Colonic mucosa (tissue), 4 donors: ENCODE results near the gene GNAI2. TPM values are rescaled to one million over a fixed set of nuclear protein-coding genes. Genes with fewer than 3 reads are reported as not detected.

Source experiments
- DNase-seq: peaks from one replicate; pipeline ENCODE4 v3.0.0-alpha.2; 2020
- H3K27ac ChIP-seq: fragments of 200-600 bp; one replicate; pipeline ENCODE4 v1.8.0; 2021
- H3K27me3 ChIP-seq: fragments of 200-600 bp; one replicate; pipeline ENCODE4 v1.8.0; 2021
- H3K36me3 ChIP-seq: fragments of 200-600 bp; one replicate; pipeline ENCODE4 v1.8.0; 2021
- H3K4me1 ChIP-seq: fragments of 200-600 bp; one replicate; pipeline ENCODE4 v1.8.0; 2021; ENCODE audit warnings: mild to moderate bottlenecking
- H3K4me3 ChIP-seq: fragments of 200-600 bp; one replicate; pipeline ENCODE4 v1.8.0; 2021
- H3K9ac ChIP-seq, 2 donors: one replicate each; pipeline ENCODE4 v1.7.0; 2013; ENCODE audit warnings: control low read depth in 2 of 2, low read depth in 2 of 2, low read length in 2 of 2
- H3K9me3 ChIP-seq: fragments of 200-600 bp; one replicate; pipeline ENCODE4 v1.8.0; 2021
- CTCF ChIP-seq: fragments of 200-600 bp; IDR thresholded peaks from one replicate; pipeline ENCODE4 v1.8.0; 2022; ENCODE audit warnings: antibody characterized with exemption, mild to moderate bottlenecking
- intact Hi-C: fragments of 100-400 bp; cut with DNase I; formaldehyde crosslinking; loops from one replicate; pipeline ENCODE4 v1.14.1; 2022
- total RNA-seq, 2 donors: library from RNA; stranded (reverse); fragmentation: NEBNext Ultra II Directional in 1 of 2; extraction: Animal tissue kit (Norgen Biotek cat#: 25700) in 1 of 2; gene quantifications; one replicate each; pipeline ENCODE4 v1.2.1, GENCODE V29; 2021
- donor health status: healthy.
- donor health status: DM: no; HTN: no; CAD: no.
- donor health status: DM: no; HTN: no; CAD: no.

GNAI2 gene
- total RNA-seq, 2 donors from 2014 or later = 48.7 to 77.4 TPM

DNA sequence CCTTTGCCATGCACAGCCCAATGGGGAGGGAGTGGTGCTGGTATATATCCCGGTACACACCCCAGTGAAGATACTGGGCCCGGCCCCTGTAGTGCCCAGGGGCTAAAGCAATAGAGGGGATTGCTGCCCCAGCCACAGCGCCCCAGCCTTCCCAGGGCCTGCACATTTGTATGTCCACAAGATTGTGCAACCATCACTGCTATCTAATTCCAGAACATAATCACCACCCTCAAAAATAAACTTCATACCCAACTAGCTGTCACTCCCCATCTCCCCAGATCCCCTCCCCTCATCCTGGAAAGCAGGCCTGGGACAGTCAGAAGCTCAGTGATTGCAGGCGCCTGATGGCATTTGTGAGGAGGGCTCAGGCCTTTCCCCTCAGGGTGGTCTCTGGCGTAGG, 13.5 kb downstream of the GNAI2 start:
- Histone ChIP-seq H3K4me1 (peaks cover 14% of the 10 kb centered on the region), H3K27ac (no peak overlapping the region), H3K9ac (no peak overlapping the region), H3K36me3 (no peaks in the 10 kb centered on the region), H3K4me3 (no peak overlapping the region), H3K27me3 (no peaks in the 10 kb centered on the region), H3K9me3 (no peaks in the 10 kb centered on the region)
- intact Hi-C loops = no loop called here
- DNase-seq = no peak
- TF ChIP-seq CTCF = no peak

GRCh38 chr3:50250514-50250913, 14.5 kb downstream of the GNAI2 start:
- Histone ChIP-seq H3K4me3 (no peak overlapping the region), H3K27me3 (no peaks in the 10 kb centered on the region), H3K4me1 (peaks cover 9% of the 10 kb centered on the region), H3K36me3 (no peaks in the 10 kb centered on the region), H3K9me3 (no peaks in the 10 kb centered on the region), H3K9ac (no peak overlapping the region), H3K27ac (no peak overlapping the region)
- DNase-seq = no peak
- intact Hi-C loops = no loop called here
- no peak for TF ChIP-seq CTCF

DNA sequence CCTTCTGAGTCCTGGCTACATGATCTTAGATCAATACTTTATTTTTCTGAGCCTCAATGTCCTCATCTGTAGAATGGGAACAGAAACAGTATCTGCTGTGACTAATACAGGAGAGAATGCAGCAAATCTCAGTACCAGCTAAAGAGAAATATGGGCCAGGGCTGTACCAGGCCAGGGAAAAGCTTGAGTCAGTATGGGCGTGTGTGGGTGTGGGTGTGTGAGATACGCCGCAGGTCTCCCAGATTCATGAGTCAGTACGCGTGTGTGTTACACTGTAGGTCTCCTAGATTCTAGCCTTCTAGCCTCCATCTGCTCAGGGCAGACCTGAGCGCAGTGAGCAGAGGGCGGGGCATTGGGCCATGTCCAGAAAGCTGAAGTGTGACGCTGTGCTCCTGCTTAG, 15.2 kb downstream of the GNAI2 start:
- Histone ChIP-seq H3K4me1 (peaks cover 4% of the 10 kb centered on the region), H3K27me3 (no peaks in the 10 kb centered on the region), H3K36me3 (peaks cover 2% of the 10 kb centered on the region), H3K9me3 (no peaks in the 10 kb centered on the region), H3K27ac (no peak overlapping the region), H3K9ac (no peak overlapping the region), H3K4me3 (no peak overlapping the region)
- intact Hi-C loops = no loop called here
- DNase-seq = no peak
- no peak for TF ChIP-seq CTCF

DNA sequence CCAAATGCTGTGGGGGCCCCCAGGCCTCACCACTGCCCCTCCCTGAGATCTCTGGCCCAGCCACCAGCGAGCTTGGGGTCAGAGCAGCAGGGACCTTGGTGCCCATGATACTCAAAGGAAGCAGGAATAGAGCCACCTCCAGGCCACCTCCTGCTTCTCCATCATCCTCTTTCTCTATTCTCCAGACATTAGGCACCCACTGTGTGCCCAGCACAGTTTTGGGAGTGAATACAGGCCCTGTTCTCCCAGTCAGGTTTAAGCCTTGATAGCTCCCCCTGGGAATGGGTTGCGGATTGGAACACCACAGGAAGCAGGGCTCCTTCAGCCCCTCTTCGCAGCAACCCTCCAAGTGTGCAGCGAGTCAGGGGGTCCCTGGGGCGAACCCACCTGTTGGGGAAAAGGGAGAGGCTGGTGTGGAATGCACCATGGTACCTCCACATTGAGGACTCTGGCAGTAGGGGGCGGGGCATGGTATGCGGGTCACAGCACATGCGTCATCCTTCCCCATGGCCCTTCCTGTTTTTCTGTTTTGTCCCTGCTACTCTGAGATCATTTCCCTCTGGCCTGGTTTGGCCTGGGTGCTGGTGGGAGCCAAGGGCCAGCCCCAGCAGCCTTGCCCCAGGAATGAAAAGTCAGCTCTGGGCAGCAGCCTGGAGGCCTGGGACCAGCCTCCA, 18.7 kb downstream of the GNAI2 start:
- H3K27me3 ChIP-seq = no peaks in the 10 kb centered on the region
- H3K36me3 ChIP-seq = peaks cover 8% of the 10 kb centered on the region
- no peak for TF ChIP-seq CTCF
- H3K9me3 ChIP-seq = no peaks in the 10 kb centered on the region
- no peak for DNase-seq
- H3K27ac ChIP-seq = peak overlapping the region; percentile 33
- intact Hi-C loops = no loop called here
- no peak overlapping the region for H3K9ac ChIP-seq
- H3K4me3 ChIP-seq = no peak overlapping the region
- H3K4me1 ChIP-seq = peaks cover 3% of the 10 kb centered on the region

DNA sequence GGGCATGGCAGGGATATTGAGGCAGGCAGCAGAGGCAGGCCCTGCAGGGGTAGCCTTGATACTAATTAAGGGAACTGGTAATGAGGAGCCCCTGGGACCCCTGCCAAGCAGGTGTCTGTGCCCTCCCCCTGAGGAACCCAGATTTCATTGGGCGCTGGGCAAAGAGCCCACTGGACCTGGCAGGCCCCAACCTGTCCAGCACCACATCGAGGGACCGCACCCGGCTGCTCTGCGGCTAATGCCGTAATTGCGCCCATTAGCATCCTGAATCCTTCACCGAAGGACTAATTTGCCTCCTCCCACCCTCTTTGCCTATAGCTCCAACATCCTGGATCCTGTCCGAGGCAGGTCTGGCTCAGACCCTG, 19.2 kb downstream of the GNAI2 start:
- no peak for TF ChIP-seq CTCF
- no peak overlapping the region for H3K4me3 ChIP-seq
- peaks cover 8% of the 10 kb centered on the region for H3K36me3 ChIP-seq
- no peaks in the 10 kb centered on the region for H3K27me3 ChIP-seq
- intact Hi-C loops = no loop called here
- no peaks in the 10 kb centered on the region for H3K9me3 ChIP-seq
- H3K27ac ChIP-seq = peak overlapping the region; percentile 33
- DNase-seq = no peak
- no peak overlapping the region for H3K9ac ChIP-seq
- H3K4me1 ChIP-seq = peaks cover 4% of the 10 kb centered on the region
